KBM-7 (cell line): ENCODE data around the gene IQSEC1.

Experiments
- DNase-seq: peaks from one replicate; pipeline ENCODE4 v3.0.0-alpha.2; 2015
- in situ Hi-C: fragments of 300-500 bp; cut with MboI; formaldehyde crosslinking; loops from 2 replicates; pipeline ENCODE4 v1.14.3; 2020; ENCODE audit warnings: low sequenced_read_pairs, low pct_unique_long_range_greater_than_20kb, mixed read lengths

Gene IQSEC1

DNA sequence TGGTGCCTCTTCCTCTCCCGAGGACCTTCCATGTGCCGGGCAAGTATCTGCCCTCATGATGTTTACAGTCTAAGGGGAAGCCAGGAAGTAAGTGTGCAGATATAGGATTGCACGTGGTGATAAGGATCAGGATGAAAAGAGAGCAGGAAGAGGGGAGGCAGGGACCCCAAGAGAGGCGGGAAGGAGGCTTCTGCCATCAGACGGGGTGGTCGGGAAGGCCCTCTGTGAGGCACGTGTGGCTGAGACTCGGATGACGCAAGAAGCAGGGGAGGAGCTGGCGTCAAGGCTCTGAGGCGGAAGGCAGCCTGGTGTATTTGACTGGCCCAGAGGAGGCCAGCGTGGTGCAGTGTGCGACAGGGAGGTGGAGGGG lies 762 bp upstream of the IQSEC1 start:
- no peak for DNase-seq
- in situ Hi-C loops = no loop called here

DNA sequence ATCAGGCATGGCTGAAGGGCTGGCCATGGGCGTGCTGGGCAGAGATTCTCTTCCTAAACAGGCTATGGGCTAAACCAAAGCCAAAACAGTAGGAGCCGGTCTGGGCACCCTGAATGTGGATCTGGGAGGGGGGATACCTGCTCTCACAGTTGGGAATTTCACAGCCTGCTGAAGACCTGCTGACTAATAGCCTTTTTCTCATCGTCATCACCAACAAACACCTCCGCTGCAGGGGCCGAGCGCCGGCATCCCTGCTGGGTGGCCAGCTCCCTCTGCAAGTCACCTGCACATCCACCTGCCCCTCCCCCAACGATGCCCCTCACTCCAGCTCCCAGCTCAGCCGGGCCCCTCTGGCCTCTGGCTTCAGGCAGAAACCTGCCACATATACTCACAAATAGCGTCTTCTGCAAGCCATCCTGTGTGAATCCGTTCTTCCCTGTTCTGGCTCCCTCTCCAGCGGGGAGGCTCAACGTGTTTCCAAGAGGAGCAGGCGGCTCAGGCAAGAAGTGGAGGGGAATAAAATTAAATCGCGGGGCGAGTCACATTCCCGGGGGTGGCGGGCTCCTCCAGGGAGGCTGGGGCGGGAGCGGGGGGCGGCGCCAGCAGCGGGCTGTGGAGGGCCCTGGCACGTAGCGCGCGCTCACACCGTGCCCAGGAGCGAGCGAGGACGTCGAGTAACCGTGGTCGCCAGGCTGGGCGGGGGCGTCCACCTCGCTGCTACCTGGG lies 466 bp downstream of the IQSEC1 start:
- in situ Hi-C loops = no loop called here
- DNase-seq = no peak

- in situ Hi-C loops = no loop called here
- DNase-seq = no peak
These were observed 1.0 kb downstream of the IQSEC1 start for GRCh38 chr3:13072239-13072599.

DNA sequence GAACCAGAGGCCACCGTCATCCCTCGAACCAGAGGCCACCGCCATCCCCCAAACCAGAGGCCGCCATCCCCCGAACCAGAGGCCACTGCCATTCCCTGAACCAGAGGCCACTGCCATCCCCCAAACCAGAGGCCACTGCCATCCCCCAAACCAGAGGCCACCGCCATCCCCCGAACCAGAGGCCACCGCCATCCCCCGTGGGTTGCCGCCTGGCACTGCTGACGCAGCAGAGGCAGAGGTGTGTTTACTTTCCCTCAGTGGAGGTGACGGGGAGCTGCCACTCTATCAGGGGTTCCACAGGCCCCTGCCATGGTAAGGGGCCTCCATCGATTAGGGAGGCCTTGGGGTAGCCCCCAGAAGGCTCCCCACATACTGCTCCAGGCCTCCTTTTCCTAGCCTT lies 1.5 kb downstream of the IQSEC1 start:
- in situ Hi-C loops = no loop called here
- DNase-seq = no peak

- DNase-seq = no peak
- in situ Hi-C loops = no loop called here
These were observed 2.7 kb downstream of the IQSEC1 start for GRCh38 chr3:13070391-13071070.

GRCh38 chr3:13069495-13069894 lies 3.7 kb downstream of the IQSEC1 start:
- DNase-seq = peak; percentile 54
- in situ Hi-C loops = no loop called here

- in situ Hi-C loops = no loop called here
- no peak for DNase-seq
These were observed 4.8 kb downstream of the IQSEC1 start for GRCh38 chr3:13068269-13069010.

- in situ Hi-C loops = no loop called here
- no peak for DNase-seq
These were observed 5.5 kb downstream of the IQSEC1 start for GRCh38 chr3:13067778-13068177.

GRCh38 chr3:13066834-13067233 lies 6.4 kb downstream of the IQSEC1 start:
- no peak for DNase-seq
- in situ Hi-C loops = no loop called here

DNA sequence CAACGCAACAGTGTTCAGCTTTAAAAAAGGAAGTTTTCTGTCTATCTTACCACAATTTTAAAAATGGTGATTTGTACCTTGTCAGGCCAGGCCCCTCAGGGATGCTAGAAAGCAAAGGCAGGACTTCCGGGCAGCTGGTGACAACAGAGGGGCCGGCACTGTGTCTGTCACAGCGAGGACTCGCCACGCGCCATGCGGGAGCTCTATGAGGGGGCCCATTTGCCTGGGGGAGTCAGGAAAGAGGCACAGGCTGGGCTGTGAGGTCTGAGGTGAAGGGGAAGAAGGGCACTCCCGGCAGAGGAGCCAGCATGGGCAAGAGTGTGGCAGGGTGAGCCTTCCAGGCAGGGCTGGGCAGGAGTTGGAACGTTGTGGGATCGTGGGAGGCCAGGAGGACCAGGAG lies 7.0 kb downstream of the IQSEC1 start:
- no peak for DNase-seq

DNA sequence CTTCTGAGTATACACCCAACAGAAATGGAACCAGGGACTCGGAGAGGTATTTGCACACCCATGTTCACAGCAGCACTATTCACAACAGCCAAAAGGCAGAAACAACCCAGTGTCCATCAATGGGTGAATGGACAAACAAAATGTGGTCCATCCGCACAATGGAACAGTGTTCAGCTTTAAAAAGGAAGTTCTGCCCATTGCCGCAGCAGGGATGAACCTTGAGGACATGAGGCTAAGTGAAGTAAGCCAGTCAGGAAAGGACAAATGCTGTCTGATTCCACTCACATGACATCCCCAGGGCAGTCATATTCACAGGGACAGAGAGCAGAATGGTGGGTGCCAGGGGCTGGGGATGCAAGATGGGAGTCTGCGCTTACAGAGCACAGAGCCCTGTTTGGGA lies 7.5 kb downstream of the IQSEC1 start:
- DNase-seq = no peak
- in situ Hi-C loops = no loop called here

More for the DNA sequence above, 7.0 kb downstream of the IQSEC1 start:
- in situ Hi-C loops = no loop called here

DNA sequence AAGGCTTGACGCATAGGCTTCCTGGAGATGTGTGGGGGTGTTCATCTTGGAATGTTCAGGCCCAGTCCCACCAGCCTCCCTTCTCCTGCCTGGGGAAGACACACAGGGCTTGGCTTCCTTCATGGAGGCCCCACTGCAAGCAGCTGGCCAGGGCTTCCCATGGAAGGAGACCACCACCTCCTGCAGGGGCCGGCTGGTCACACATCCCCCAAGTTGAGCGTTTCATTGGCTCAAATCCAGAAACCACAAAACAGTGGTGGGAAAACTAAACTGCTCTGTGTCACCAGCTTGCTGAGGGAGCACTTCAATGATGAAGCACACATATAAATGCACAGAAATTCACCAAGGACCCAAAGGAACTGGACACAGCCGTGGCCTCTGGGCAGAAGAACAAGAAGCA lies 8.3 kb downstream of the IQSEC1 start:
- DNase-seq = no peak
- in situ Hi-C loops = no loop called here

GRCh38 chr3:13064159-13064868 lies 8.9 kb downstream of the IQSEC1 start:
- in situ Hi-C loops = no loop called here
- DNase-seq = no peak

DNA sequence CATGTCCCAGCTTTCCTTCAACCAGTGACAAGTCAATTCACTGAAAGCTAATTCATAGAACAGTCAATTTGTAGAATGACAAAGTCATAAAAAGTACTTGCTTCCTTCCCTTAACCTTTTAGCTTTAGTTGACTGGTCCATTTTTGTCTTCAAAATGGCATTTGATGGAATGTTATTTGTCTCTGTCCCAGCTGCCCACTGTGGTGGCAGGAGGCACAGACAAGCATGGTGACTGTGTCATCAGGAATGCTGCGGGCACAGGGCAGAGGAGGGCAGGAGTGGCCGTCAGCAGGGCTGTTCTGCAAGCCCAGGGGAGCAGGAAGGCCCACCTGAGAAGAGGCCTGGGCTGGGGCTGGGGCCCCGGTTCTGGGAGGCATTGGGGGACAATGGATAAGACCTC lies 10.0 kb downstream of the IQSEC1 start:
- in situ Hi-C loops = no loop called here
- DNase-seq = no peak

- DNase-seq = no peak
- in situ Hi-C loops = no loop called here
These were observed 10.6 kb downstream of the IQSEC1 start for GRCh38 chr3:13062647-13063046.

GRCh38 chr3:13060341-13060910 lies 12.8 kb downstream of the IQSEC1 start:
- in situ Hi-C loops = no loop called here
- no peak for DNase-seq

DNA sequence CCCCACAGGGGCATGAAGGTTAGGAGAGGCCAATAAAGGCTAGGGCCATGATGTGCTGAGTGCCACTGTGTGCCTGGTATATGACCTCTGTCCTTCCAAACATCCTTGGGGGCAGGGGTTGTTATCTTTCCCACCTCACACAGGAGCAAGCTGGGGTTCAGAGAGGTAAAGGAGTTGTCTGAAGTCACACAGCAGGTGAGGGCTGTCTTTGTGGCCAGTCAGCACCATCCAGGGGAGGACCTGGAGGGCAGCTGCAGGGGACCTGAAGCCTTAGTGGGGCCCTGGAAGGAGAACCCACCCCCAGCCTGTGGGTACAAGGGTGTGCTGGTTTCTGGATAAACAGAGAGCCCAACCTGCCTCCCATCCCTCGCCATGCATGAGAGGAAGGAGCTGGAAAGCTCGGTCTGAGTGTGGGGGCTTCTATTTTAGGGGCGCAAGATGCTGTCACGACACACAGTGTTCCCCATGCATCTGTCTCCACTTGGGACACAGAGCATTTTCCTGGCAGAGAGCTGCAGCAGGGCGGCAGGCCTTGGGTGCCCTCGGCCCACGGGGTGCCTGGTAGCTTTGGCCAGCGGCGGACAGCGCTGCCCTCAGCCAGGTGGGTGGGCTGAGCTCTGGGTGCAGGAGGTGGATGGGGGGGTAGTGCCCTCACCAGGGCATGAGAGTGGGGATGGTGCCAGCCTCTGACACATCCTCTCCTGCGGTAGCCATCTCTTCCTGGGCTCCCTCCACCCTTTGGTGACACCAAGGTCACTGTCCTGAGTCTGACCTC lies 14.7 kb downstream of the IQSEC1 start:
- DNase-seq = no peak
- in situ Hi-C loops = no loop called here

- in situ Hi-C loops = no loop called here
These were observed 15.8 kb downstream of the IQSEC1 start for GRCh38 chr3:13057282-13058040.

More at GRCh38 chr3:13057282-13058040, 15.8 kb downstream of the IQSEC1 start:
- DNase-seq = no peak
